ENCODE results near the gene THAP4. TPM values are rescaled to one million over a fixed set of nuclear protein-coding genes. Genes with fewer than 3 reads are reported as not detected.
A peak's percentile ranks its signal among the peaks of the same experiment; 100 is the strongest.

The THAP4 gene
- total and polyA plus RNA-seq, 9 donors, result 36.3 to 51.7 (median 43.9) TPM

DNA sequence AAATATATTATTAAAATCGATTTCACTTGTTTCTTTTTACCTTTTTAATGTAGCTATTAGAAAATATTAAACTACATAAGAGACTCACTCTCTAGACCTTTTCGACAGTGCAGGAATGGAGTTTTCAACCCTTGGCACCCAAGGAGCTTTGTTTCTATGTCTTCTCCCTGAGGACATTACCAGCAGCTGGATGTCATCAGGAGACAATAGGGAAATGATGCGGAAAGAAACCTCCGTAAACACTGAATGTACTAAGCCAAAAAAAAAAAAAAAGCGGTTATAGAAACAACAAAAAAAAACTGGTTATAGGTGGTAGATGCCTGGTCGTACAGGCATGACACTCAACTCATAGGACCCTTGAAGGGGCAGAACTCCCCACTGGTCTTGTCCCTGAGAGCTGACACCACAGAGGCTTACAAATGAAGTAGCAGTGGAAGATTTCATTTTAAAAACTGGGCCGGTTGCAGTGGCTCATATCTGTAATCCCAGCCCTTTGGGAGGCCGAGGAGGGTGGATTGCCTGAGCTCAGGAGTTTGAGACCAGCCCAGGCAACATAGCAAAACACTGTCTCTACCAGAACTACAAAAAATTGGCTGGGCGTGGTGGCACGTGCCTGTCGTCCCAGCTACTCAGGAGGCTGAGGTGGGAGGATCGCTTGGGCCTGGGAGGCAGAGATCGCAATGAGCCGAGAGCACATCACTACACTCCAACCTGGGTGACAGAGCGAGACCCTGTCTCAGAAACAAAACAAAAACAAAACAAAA, 23.8 kb downstream of the THAP4 start:
- H3K36me3 ChIP-seq (ENCODE audit: control insufficient read depth, insufficient read depth, low read length), result no peaks in the 10 kb centered on the region
- peak overlapping the region; percentile 71 for H3K27ac ChIP-seq (ENCODE audit: low read length)
- peak; percentile 72 for DNase-seq
- no peaks in the 10 kb centered on the region for H3K9me3 ChIP-seq (replicated peaks; ENCODE audit: control insufficient read depth, low read depth, low read length)
- H3K4me1 ChIP-seq (ENCODE audit: control insufficient read depth, insufficient read depth, low read length), result peaks cover 44% of the 10 kb centered on the region
- H3K4me3 ChIP-seq (ENCODE audit: low read length), result no peak overlapping the region
- H3K27me3 ChIP-seq (ENCODE audit: control insufficient read depth, insufficient read depth, low read length), result no peaks in the 10 kb centered on the region
- 40% methylated on average over 2 of the region's 15 CpGs for WGBS (ENCODE audit: insufficient coverage)

DNA sequence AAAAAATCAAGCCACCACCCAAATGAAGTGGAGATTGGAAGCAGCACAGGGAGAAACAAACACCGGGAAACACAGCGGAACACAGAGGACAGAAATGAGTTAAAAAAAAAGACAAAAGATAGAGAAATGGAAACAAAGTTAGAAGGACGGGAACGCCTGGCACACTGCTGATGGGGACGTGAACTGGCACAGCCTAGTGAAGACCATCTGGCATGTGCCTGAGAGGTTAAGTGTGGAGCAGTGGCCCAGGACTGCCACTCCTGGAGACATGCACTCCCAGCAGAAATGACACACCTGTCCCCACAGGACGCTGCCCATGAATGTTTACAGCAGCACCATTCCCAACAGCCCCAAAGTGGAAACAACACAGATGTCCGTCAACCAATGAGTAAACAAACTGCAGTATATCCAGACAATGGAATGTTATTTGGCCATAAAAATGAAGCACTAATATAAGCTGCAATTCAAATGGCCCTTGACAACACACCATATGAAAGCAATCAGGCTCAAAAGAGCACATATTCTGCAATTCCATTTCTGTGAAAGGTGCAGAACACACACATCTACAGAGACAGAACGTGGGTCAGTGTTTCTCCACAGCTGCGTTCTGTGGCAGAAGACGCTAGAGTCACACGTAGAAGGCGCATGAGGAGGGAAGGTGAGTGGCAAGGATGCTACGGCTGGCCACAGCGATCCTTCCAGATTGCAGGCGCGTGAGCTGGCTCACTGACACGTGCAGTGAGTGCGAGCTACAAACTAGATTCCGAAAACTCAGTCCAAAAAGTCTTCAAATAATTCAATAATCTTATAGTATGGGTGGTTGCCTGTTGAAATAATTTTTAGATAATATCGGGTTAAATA, 24.6 kb downstream of the THAP4 start:
- Histone ChIP-seq H3K27ac (ENCODE audit: low read length) (peak overlapping the region; percentile 71), H3K36me3 (ENCODE audit: control insufficient read depth, insufficient read depth, low read length) (no peaks in the 10 kb centered on the region), H3K27me3 (ENCODE audit: control insufficient read depth, insufficient read depth, low read length) (no peaks in the 10 kb centered on the region), H3K9me3 (replicated peaks; ENCODE audit: control insufficient read depth, low read depth, low read length) (no peaks in the 10 kb centered on the region), H3K4me3 (ENCODE audit: low read length) (no peak overlapping the region), H3K4me1 (ENCODE audit: control insufficient read depth, insufficient read depth, low read length) (peaks cover 38% of the 10 kb centered on the region)
- 44% methylated on average over 10 of the region's 20 CpGs for WGBS (ENCODE audit: insufficient coverage)
- peak; percentile 72 for DNase-seq

DNA sequence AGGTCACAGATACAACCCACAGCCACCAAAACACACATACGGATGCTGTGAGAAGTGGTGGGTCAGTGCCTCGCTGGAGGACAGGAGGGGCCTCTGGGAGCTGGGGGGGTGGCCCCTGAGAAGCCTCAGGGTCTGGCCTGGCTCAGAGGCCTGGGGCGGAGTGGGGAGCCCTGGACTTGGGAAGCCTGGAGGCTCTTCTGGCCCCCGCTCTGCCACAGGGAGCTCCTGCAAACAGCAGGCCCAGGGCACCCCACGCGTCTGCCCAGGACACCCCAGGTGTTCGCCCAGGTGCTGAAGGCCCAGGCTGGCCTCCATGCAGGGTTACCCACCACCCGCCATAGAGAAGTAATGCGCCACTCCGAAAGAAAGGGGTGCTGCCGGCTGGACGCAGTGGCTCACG, 25.9 kb downstream of the THAP4 start:
- no peak overlapping the region for H3K4me3 ChIP-seq (ENCODE audit: low read length)
- no peak overlapping the region for H3K27ac ChIP-seq (ENCODE audit: low read length)
- H3K27me3 ChIP-seq (ENCODE audit: control insufficient read depth, insufficient read depth, low read length), result no peaks in the 10 kb centered on the region
- no peaks in the 10 kb centered on the region for H3K9me3 ChIP-seq (replicated peaks; ENCODE audit: control insufficient read depth, low read depth, low read length)
- 95% methylated on average over 11 of the region's 13 CpGs for WGBS (ENCODE audit: insufficient coverage)
- H3K36me3 ChIP-seq (ENCODE audit: control insufficient read depth, insufficient read depth, low read length), result peaks cover 13% of the 10 kb centered on the region
- no peak for DNase-seq
- peaks cover 28% of the 10 kb centered on the region for H3K4me1 ChIP-seq (ENCODE audit: control insufficient read depth, insufficient read depth, low read length)

DNA sequence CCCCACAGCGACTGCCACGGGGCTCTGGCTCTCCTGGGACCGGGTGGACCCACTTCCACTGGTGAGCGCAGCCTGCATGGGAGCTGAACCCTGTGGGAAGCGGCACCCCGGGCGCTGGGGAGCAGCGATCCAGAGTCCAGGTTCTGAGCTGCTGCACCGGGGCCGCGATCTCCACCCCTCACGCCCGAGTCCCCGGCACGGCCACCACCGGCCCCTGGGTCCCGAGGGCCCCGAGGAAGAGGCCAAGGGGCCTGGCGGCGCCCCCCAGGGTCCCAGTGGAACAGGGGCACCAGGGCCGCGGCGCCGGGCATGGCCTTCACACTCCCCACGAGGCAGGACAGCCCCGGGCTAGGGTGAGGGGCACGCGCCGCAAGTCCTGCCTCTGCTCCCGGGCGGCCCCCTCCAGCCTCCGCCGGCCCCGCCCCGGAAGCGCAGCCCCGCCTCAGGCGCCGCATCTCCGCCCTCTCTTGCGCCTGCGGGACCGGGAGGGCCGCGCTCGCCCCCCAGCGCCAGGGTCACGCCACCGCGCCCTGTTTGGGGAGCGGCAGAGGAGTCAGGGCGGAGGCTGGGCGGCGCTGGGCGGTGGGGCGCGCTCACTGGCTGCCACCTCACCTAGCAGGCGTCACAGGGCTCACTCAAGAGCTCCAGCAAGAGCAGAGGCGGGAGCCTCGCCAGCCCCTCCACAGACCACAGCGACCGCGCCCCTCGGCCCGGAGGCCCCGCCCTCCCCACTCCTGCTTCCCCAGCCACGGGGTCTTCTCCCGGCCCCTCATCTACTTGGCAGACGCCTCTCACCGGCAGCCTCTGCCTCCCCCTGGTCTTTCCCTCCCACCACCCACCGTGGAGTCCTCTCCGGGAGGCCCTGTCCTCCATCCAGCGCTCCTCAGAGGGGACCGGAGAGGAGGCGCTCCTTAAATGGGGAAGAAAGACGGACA, 26.8 kb downstream of the THAP4 start:
- Histone ChIP-seq H3K27me3 (ENCODE audit: control insufficient read depth, insufficient read depth, low read length) (no peaks in the 10 kb centered on the region), H3K4me3 (ENCODE audit: low read length) (peak overlapping the region; percentile 49), H3K9me3 (replicated peaks; ENCODE audit: control insufficient read depth, low read depth, low read length) (no peaks in the 10 kb centered on the region), H3K4me1 (ENCODE audit: control insufficient read depth, insufficient read depth, low read length) (peaks cover 20% of the 10 kb centered on the region), H3K27ac (ENCODE audit: low read length) (peak overlapping the region; percentile 48), H3K36me3 (ENCODE audit: control insufficient read depth, insufficient read depth, low read length) (peaks cover 22% of the 10 kb centered on the region)
- DNase-seq, result peak; percentile 84
- whole genome bisulfite sequencing (ENCODE audit: insufficient coverage), result 4% methylated on average over 72 of the region's 76 CpGs

DNA sequence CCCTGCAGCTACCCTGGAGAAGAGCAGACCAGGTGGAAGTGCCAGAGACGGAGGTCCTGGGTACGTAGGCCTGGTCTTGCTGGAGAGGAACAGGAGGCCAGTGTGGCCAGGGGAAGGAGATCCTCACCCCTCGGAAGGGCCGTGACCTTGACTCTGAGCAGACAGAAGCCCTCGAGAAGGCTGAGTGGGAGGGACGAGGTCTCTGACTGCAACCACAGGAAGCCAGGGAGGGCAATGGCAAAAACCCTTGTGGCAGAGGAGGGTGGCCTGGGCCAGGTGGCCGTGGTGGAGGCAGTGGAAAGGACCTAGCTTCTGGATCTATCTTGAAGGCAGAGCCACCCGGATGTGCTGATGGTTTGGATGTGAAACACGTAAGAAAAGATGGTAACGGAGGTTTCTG, 28.1 kb downstream of the THAP4 start:
- Histone ChIP-seq H3K4me1 (ENCODE audit: control insufficient read depth, insufficient read depth, low read length) (peaks cover 20% of the 10 kb centered on the region), H3K36me3 (ENCODE audit: control insufficient read depth, insufficient read depth, low read length) (peaks cover 28% of the 10 kb centered on the region), H3K4me3 (ENCODE audit: low read length) (no peak overlapping the region), H3K27ac (ENCODE audit: low read length) (no peak overlapping the region), H3K27me3 (ENCODE audit: control insufficient read depth, insufficient read depth, low read length) (no peaks in the 10 kb centered on the region), H3K9me3 (replicated peaks; ENCODE audit: control insufficient read depth, low read depth, low read length) (no peaks in the 10 kb centered on the region)
- DNase-seq, result no peak
- WGBS (ENCODE audit: insufficient coverage), result 81% methylated on average over 9 of the region's 10 CpGs

DNA sequence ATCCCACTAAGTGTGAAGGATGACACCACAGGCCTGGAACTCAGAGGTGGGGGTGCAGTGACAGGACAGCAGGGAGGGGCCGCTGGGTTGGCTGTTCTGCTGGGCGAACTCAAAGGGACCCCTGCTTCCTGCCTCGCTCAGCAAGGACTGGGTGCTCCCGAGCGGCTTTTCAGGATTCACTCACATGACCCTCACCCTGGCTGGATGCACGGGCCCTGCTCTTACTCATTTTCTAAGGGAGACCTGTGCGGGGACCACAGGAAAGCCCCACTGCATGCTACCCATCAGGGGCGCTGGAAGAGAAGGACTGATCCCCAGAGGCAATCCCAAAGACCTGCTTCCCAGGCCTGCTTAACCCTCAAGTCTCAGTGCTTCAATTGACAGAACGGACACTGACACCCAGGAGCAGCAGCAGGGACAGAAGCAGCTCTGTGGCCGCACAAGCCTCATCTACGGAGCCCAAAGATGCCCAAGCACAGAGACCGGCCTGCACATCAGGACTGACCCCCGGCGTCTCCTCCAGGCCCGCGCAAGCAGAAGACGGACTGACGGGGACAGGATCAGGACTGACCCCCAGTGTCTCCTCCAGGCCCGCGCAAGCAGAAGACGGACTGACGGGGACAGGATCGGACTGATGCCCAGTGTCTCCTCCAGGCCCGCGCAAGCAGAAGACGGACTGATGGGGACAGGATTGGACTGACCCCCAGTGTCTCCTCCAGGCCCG, 29.6 kb downstream of the THAP4 start:
- Histone ChIP-seq H3K9me3 (replicated peaks; ENCODE audit: control insufficient read depth, low read depth, low read length) (no peaks in the 10 kb centered on the region), H3K27me3 (ENCODE audit: control insufficient read depth, insufficient read depth, low read length) (no peaks in the 10 kb centered on the region), H3K27ac (ENCODE audit: low read length) (no peak overlapping the region), H3K4me3 (ENCODE audit: low read length) (no peak overlapping the region), H3K4me1 (ENCODE audit: control insufficient read depth, insufficient read depth, low read length) (peaks cover 15% of the 10 kb centered on the region), H3K36me3 (ENCODE audit: control insufficient read depth, insufficient read depth, low read length) (peaks cover 40% of the 10 kb centered on the region)
- 93% methylated on average over 27 of the region's 27 CpGs for WGBS (ENCODE audit: insufficient coverage)
- DNase-seq, result no peak

DNA sequence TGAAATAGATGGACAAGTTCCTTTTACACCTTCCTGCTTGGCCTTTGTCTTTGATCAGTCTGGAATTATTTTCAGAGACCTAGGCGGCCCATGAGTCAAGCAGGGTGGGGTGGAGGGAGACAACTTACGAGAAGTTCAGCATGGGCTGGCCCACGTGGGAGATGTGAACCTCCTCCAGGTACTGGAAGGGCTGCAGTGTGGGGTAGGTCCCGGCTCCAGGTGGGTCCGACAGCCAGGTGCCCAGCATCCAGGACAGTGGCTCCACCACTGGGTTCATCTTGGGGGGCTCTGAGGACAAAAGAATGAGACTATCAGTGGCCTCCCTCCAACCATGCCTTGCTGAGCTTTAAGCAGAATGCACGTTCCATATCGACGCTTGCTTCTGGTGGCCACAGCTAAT, 30.8 kb downstream of the THAP4 start:
- Histone ChIP-seq H3K27ac (ENCODE audit: low read length) (no peak overlapping the region), H3K36me3 (ENCODE audit: control insufficient read depth, insufficient read depth, low read length) (peaks cover 46% of the 10 kb centered on the region), H3K4me1 (ENCODE audit: control insufficient read depth, insufficient read depth, low read length) (peaks cover 13% of the 10 kb centered on the region), H3K9me3 (replicated peaks; ENCODE audit: control insufficient read depth, low read depth, low read length) (no peaks in the 10 kb centered on the region), H3K4me3 (ENCODE audit: low read length) (no peak overlapping the region), H3K27me3 (ENCODE audit: control insufficient read depth, insufficient read depth, low read length) (no peaks in the 10 kb centered on the region)
- WGBS (ENCODE audit: insufficient coverage), result 80% methylated on average over 6 of the region's 8 CpGs
- no peak for DNase-seq

DNA sequence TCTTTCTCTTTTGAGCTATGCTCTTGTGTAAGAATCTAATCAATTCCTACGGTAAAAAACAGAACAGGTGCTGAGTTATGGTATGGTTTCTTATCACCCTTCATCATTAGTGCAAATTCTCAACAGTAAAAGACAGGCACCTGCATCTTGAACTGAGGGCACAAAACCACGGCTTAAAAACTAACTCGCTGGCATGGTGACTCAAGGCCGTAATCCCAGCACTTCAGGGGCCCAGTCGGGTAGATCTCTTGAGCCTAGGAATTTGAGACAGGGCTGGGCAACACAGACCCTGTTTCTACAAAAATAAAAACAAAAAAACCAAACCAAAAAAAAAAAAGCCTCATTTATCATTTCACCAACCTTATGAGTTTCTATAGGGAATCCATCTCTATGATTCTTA, 33.3 kb downstream of the THAP4 start:
- Histone ChIP-seq H3K27me3 (ENCODE audit: control insufficient read depth, insufficient read depth, low read length) (no peaks in the 10 kb centered on the region), H3K27ac (ENCODE audit: low read length) (no peak overlapping the region), H3K4me1 (ENCODE audit: control insufficient read depth, insufficient read depth, low read length) (no peaks in the 10 kb centered on the region), H3K36me3 (ENCODE audit: control insufficient read depth, insufficient read depth, low read length) (peaks cover 51% of the 10 kb centered on the region), H3K9me3 (replicated peaks; ENCODE audit: control insufficient read depth, low read depth, low read length) (no peaks in the 10 kb centered on the region), H3K4me3 (ENCODE audit: low read length) (no peak overlapping the region)
- WGBS (ENCODE audit: insufficient coverage), result 93% methylated on average over 4 of the region's 5 CpGs
- no peak for DNase-seq

DNA sequence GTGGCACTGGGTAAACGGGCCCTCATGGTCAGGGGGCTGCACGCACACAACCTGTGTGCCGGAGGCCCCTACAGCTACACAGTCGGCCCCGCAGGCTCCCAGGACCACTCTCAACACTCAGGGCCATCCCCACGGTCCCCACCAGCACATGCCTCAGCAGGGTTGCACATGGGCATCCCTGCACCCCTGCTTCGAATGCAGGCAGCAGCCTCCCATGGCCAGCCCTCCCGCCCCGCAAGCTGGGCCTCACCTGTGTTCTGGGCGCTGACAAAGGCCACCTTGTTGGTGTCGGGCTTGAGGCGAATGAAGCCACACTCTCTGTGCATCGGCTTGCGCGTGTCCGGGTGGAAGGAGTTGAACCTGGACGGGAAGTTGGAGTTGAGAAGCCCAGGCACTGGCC, 34.2 kb downstream of the THAP4 start:
- 94% methylated on average over 17 of the region's 17 CpGs for WGBS (ENCODE audit: insufficient coverage)
- peaks cover 51% of the 10 kb centered on the region for H3K36me3 ChIP-seq (ENCODE audit: control insufficient read depth, insufficient read depth, low read length)
- DNase-seq, result no peak

More for the DNA sequence above, 34.2 kb downstream of the THAP4 start:
- Histone ChIP-seq H3K9me3 (replicated peaks; ENCODE audit: control insufficient read depth, low read depth, low read length) (no peaks in the 10 kb centered on the region), H3K27ac (ENCODE audit: low read length) (no peak overlapping the region), H3K27me3 (ENCODE audit: control insufficient read depth, insufficient read depth, low read length) (no peaks in the 10 kb centered on the region), H3K4me3 (ENCODE audit: low read length) (no peak overlapping the region), H3K4me1 (ENCODE audit: control insufficient read depth, insufficient read depth, low read length) (no peaks in the 10 kb centered on the region)

Measured in muscle of leg (tissue), 11 donors.